ENCODE results near the gene DNAJC4. TPM values are rescaled to one million over a fixed set of nuclear protein-coding genes. Genes with fewer than 3 reads are reported as not detected.

The DNAJC4 gene
- total and polyA plus RNA-seq, 9 of the 15 experiments (the other 6 are each of a cell fraction or from before 2014, with no cell fraction given) = 4.0 to 32.6 (median 19.9) TPM

GRCh38 chr11:64230171-64230984 lies at the start of gene DNAJC4 (continued):
- no peak for TF ChIP-seq HIVEP1 (CRISPR knock-in tag; IDR thresholded peaks at IDR 0.05)
- TF ChIP-seq GTF3C2 (IDR thresholded peaks at IDR 0.05; ENCODE audit: borderline replicate concordance, extremely low read depth, insufficient read length) = no peak
- TF ChIP-seq ZNF133 (CRISPR knock-in tag; IDR thresholded peaks at IDR 0.05) = no peak
- no peak for TF ChIP-seq ZNF175 (CRISPR knock-in tag; IDR thresholded peaks at IDR 0.05; ENCODE audit: low read depth)
- TF ChIP-seq ZBTB43 (CRISPR knock-in tag; IDR thresholded peaks at IDR 0.05) = no peak
- TF ChIP-seq HDAC1 (IDR thresholded peaks at IDR 0.05) = peak in 1 of 2 experiments; percentile 48; a peak in 2 of 4 replicates
- no peak for TF ChIP-seq TOE1 (IDR thresholded peaks at IDR 0.05; ENCODE audit: borderline replicate concordance)
- TF ChIP-seq TOE1 (CRISPR knock-in tag; IDR thresholded peaks at IDR 0.05; ENCODE audit: borderline replicate concordance, low read depth) = no peak
- TF ChIP-seq RNF2 (IDR thresholded peaks at IDR 0.05) = 0 out of 2 replicates have a peak, but pooled peaks have one; percentile 14
- TF ChIP-seq JUN (IDR thresholded peaks at IDR 0.05; ENCODE audit: borderline replicate concordance, low read depth, low read length) = no peak
- TF ChIP-seq JUN (CRISPR knock-in tag; IDR thresholded peaks at IDR 0.05; ENCODE audit: borderline replicate concordance) = no peak
- no peak for TF ChIP-seq BDP1 (IDR thresholded peaks at IDR 0.05; ENCODE audit: insufficient read depth, insufficient read length)
- TF ChIP-seq NR3C1 (CRISPR knock-in tag; IDR thresholded peaks at IDR 0.05) = no peak
- no peak for TF ChIP-seq ZKSCAN3 (CRISPR knock-in tag; IDR thresholded peaks at IDR 0.05)
- no peak for TF ChIP-seq HNRNPK (IDR thresholded peaks at IDR 0.05; ENCODE audit: low read depth, low read length, poor library complexity, severe bottlenecking)
- TF ChIP-seq MIER1 (IDR thresholded peaks at IDR 0.05; ENCODE audit: low read depth) = no peak
- peak; percentile 74; the same call in 1 of the 2 replicates for TF ChIP-seq ZNF232 (CRISPR knock-in tag; IDR thresholded peaks at IDR 0.05)
- TF ChIP-seq ARID1B (IDR thresholded peaks at IDR 0.05) = no peak
- TF ChIP-seq MTF1 (CRISPR knock-in tag; IDR thresholded peaks at IDR 0.05; ENCODE audit: borderline replicate concordance) = no peak
- TF ChIP-seq HLTF (IDR thresholded peaks at IDR 0.05) = no peak
- TF ChIP-seq TAL1 (IDR thresholded peaks at IDR 0.05) = no peak
- no peak for TF ChIP-seq SNIP1 (IDR thresholded peaks at IDR 0.05; ENCODE audit: low read depth)
- no peak; the same call in 1 of the 2 replicates for TF ChIP-seq ZNF121 (CRISPR knock-in tag; conservative IDR thresholded peaks at IDR 0.05)
- no peak for TF ChIP-seq GABPB2 (CRISPR knock-in tag; conservative IDR thresholded peaks at IDR 0.05)
- TF ChIP-seq MYNN (IDR thresholded peaks at IDR 0.05) = peak; percentile 68
- no peak for TF ChIP-seq MYNN (CRISPR knock-in tag; IDR thresholded peaks at IDR 0.05)
- no peak for TF ChIP-seq RCOR1 (IDR thresholded peaks at IDR 0.05; ENCODE audit: borderline replicate concordance in 1 of 2, low read depth in 2 of 2, low read length in 2 of 2)
- no peak for TF ChIP-seq ETS2 (tag; IDR thresholded peaks at IDR 0.05; ENCODE audit: borderline replicate concordance, poor library complexity, severe bottlenecking)
